Activated CD8-positive, alpha-beta memory T cell treated with anti-CD3 and anti-CD28 coated beads for 36 hours (primary cell): ENCODE measurements around the gene CABP4. TPM values are rescaled to one million over a fixed set of nuclear protein-coding genes. Genes with fewer than 3 reads are reported as not detected.

Source experiments
- CTCF ChIA-PET: fragments of 350-600 bp; sonication (Branson Sonifier 250); formaldehyde crosslinking; loops from one replicate; lab custom pipeline; 2021; ENCODE audit warnings: antibody characterized with exemption; lab: Charles Lee
- POLR2A ChIA-PET: fragments of 350-600 bp; sonication (Branson Sonifier 250); formaldehyde crosslinking; loops from one replicate; lab custom pipeline; 2021; ENCODE audit warnings: antibody characterized with exemption; lab: Charles Lee
- total RNA-seq, 2 experiments: library from RNA; stranded (reverse); gene quantifications; one replicate each; pipeline ENCODE4 v1.2.3, GENCODE V29; 2021

Gene CABP4
- total RNA-seq, 2 experiments from 2014 or later = 0.23 TPM; not detected in 1

GRCh38 chr11:67477344-67478050 is 22.3 kb downstream of the CABP4 start:
- CTCF ChIA-PET = interaction anchor here (1.4 kb wide), 1 partner anchor 12 kb away, joined by 3 read pairs; no protein-coding TSS in a partner anchor
- POLR2A ChIA-PET = interaction anchor here (0.7 kb wide), 1 partner anchor 39 kb away, joined by 12 read pairs; no protein-coding TSS in a partner anchor

DNA sequence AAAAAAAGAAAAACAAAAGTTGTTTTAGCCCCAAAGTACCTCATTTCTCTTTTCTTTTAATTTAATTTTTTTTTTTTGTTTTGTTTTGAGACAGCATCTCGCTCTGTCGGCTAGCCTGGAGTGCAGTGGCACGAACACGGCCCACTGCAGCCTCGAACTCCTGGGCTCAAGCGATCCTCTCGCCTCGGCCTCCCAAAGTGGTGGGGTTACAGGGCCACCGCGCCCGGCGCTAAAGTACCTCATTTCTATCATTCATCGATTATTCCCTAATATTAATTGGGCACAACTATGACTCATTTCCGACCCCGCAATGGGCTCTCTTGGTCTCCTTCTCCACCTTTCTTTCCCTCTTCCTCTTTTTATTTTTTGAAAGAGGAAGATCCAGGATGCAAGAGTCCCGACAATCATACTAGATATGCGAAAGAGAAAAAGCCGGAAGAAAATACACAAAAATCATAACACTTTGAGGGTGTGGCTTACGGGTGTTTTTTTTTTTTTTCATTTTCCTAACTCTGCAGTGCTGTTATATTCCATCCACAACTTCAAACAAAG is 27.2 kb downstream of the CABP4 start:
- CTCF ChIA-PET = interaction anchor here (0.7 to 1.4 kb wide), 4 partner anchors 10 to 43 kb away, joined by 3 to 5 read pairs (median 4); partner anchors contain the start of gene CDK2AP2
- POLR2A ChIA-PET = interaction anchor here (1.1 to 7.0 kb wide), 3 partner anchors 14 to 62 kb away, joined by 4 to 79 read pairs (median 4); partner anchors contain the start of genes PTPRCAP and TMEM134

DNA sequence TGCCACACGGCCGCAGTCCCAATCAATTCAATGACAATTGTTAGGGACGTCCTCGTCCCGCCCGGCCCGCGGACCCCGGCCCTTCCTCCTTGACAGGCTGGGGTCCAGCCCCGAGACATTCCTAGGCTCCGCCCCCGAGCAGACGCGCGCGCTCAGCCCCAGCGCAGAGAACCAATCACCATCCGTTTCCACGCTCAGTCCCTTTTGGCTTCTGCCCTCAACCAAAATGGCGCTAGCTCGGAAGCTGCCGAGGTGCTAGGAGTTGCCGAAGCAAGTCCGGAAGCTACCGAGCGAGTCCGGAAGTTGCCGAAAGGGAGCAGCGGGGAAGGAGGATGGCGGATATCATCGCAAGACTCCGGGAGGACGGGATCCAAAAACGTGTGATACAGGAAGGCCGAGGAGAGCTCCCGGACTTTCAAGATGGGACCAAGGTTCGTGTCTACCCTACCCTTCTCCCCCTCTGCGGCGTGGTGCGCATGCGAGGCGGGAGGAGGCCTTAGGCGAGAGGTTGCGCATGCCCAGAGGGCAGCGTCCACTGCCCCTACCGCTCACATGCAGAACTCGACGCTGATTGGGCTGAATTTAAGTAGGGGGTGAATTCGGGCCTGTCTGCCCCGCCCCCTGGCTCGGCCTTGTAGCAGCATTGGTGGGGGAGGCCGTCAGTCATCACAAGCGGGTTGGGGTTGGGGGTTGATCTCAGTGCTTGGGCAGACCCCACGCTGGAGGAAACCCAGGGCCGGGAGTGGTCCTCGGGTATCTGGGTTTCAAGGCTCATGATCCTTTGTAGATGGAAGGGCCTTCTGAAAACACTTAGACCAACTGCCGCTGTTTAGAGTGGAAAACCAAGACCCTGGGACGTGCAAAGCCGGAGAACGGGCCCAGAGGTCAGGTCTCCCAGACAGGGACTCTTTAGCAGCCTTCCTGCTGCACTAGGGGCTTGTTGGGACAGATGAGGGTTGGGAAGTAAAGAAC is 28.0 kb downstream of the CABP4 start, which contains the start of gene AIP:
AIP (plus strand) TSS at position 200 of the 972 bp plus-strand sequence; CDS start at position 333, 133 bp downstream.
- ChIA-PET CTCF (interaction anchor here (0.7 to 1.5 kb wide), 5 partner anchors 9 to 70 kb away, joined by 3 to 5 read pairs (median 4); partner anchors contain the start of gene CDK2AP2), POLR2A (interaction anchor here (0.6 to 7.0 kb wide), 5 partner anchors 14 to 82 kb away, joined by 4 to 79 read pairs (median 6); partner anchors contain the start of genes PPP1CA, PTPRCAP and TMEM134)

DNA sequence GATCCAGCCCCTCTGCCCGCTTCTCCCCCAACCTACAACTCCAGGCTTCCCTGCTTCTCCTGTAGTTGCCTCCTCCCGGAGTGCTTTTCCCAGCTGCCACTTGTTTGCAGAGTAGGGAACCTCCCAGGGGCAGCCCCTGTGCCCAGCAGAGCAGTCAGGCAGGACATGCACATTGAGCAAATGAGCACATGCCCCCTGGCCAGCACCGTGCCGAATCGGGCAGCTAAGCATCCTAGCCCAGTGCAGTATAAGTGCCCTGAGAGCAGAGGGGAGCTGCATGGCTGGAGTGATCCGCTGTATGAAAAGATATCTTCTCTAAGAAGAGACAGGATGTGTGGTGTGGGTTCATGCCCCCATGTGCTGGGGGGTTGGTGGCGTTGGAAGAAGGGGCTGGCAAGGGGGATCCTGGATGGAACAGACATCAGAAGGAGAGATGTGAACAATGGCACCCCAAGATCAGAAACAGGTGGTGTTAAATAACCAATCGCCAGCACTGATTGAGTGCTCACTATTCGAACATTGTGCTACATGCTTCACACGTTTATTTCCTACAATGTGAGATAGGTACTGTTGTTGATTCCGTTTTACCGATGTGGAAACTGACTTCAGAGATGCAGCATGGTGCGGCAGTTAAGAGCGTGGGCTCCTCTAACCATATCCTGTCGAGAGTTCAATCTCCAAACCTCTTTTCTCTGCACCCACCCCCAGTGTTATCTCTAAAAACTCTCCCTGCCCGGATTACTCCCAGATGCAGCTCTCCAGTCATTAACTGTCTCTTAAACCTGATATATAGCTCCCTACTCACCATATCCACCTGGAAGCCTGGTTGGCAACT is 28.9 kb downstream of the CABP4 start:
- ChIA-PET CTCF (interaction anchor here (1.0 to 1.5 kb wide), 3 partner anchors 8 to 71 kb away, joined by 3 to 5 read pairs (median 5); partner anchors contain the start of gene PTPRCAP), POLR2A (interaction anchor here (0.5 to 7.0 kb wide), 11 partner anchors 16 to 315 kb away, joined by 3 to 79 read pairs (median 4); partner anchors contain the start of genes PPP1CA and PTPRCAP)

GRCh38 chr11:67484847-67485311 is 29.7 kb downstream of the CABP4 start:
- ChIA-PET POLR2A (interaction anchor here (0.7 to 7.0 kb wide), 6 partner anchors 17 to 245 kb away, joined by 3 to 79 read pairs (median 6); partner anchors contain the start of gene PTPRCAP), CTCF (interaction anchor here (0.7 to 1.5 kb wide), 5 partner anchors 14 to 1975 kb away, joined by 3 to 5 read pairs (median 4); partner anchors contain the start of genes PPP1CA and PTPRCAP)

DNA sequence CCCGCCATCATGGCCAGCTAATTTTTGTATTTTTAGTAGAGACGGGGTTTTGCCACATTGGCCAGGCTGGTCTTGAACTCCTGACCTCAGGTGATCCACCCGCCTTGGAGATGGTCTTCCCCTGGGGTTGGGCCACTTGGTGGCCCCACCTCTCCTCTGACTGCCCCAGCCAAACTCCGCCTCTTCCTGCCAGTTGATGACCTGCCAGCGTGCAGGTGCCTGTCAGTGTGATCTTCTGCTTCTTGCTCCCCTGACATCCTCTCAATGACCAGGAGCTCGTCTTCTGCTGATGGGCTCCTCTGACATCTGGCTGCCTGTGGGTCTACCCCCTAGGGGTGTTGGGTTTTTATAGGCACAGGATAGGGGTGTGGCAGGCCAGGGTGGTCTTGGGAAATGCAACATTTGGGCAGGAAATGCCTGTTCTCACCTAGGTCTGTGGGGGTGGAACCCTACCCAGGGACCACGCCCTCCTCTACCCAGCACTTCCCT is 30.8 kb downstream of the CABP4 start:
- POLR2A ChIA-PET = interaction anchor here (0.5 to 7.0 kb wide), 8 partner anchors 16 to 246 kb away, joined by 3 to 79 read pairs (median 4); partner anchors contain the start of genes CORO1B, PPP1CA and PTPRCAP
- CTCF ChIA-PET = interaction anchor here (1.0 kb wide), 1 partner anchor 15 kb away, joined by 4 read pairs; no protein-coding TSS in a partner anchor

DNA sequence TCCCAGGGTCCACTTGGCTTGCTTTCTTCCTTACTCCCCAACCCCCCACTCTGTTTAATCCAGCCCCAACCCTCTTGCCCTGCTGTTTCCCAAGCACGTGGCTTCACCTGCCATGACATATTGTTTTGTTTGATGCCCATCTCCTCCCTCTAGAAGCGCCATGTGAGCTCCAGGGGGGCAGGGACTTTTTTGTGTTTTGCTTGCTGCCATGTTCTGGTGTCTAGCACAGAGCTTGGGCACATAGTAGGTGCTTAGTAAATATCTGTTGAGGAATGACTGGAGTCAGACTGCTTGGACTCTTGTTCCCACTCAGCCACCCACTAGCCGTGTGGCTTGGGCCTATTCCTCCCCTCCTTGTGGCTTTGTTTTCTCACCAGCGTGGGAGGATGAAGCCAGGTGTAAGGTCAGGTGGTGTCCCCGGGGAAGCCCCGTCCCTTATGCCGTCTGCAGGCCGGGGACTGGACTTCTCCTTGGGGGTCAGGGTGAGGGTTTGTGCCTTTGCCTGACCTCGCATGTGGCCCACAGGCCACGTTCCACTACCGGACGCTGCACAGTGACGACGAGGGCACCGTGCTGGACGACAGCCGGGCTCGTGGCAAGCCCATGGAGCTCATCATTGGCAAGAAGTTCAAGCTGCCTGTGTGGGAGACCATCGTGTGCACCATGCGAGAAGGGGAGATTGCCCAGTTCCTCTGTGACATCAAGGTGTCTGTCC is 31.5 kb downstream of the CABP4 start:
- CTCF ChIA-PET = interaction anchor here (0.6 to 1.9 kb wide), 5 partner anchors 14 to 111 kb away, joined by 3 to 5 read pairs (median 4); partner anchors contain the start of genes PITPNM1 and PPP1CA
- POLR2A ChIA-PET = interaction anchor here (0.8 to 7.0 kb wide), 7 partner anchors 17 to 95 kb away, joined by 3 to 79 read pairs (median 5); partner anchors contain the start of genes PPP1CA, PTPRCAP and RAD9A

GRCh38 chr11:67489203-67489884 is 34.2 kb downstream of the CABP4 start:
- POLR2A ChIA-PET = interaction anchor here (7.0 kb wide), 1 partner anchor 53 kb away, joined by 79 read pairs; the partner anchor contains the start of gene PTPRCAP
- CTCF ChIA-PET = interaction anchor here (0.6 to 0.9 kb wide), 4 partner anchors 11 to 1601 kb away, joined by 3 read pairs; partner anchors contain the start of genes FIBP and PITPNM1

- POLR2A ChIA-PET = interaction anchor here (2.1 kb wide), 1 partner anchor 15 kb away, joined by 6 read pairs; the partner anchor contains the start of gene PITPNM1
Measured at GRCh38 chr11:67489885-67490726, 35.0 kb downstream of the CABP4 start.

GRCh38 chr11:67490727-67491065 is 35.5 kb downstream of the CABP4 start:
- ChIA-PET CTCF (interaction anchor here (0.8 to 0.9 kb wide), 2 partner anchors 21 to 25 kb away, joined by 3 read pairs; partner anchors contain the start of gene TMEM134), POLR2A (interaction anchor here (2.1 kb wide), 1 partner anchor 15 kb away, joined by 6 read pairs; the partner anchor contains the start of gene PITPNM1)

More at GRCh38 chr11:67489885-67490726, 35.0 kb downstream of the CABP4 start:
- CTCF ChIA-PET = interaction anchor here (0.6 to 0.9 kb wide), 4 partner anchors 11 to 1602 kb away, joined by 3 read pairs; partner anchors contain the start of genes FIBP and TMEM134

- ChIA-PET CTCF (interaction anchor here (0.8 to 1.3 kb wide), 2 partner anchors 8 to 22 kb away, joined by 3 to 5 read pairs; partner anchors contain the start of genes AIP and TMEM134), POLR2A (interaction anchor here (0.7 to 2.1 kb wide), 3 partner anchors 14 to 71 kb away, joined by 3 to 6 read pairs (median 4); partner anchors contain the start of gene PITPNM1)
Measured at GRCh38 chr11:67491276-67492068, 36.3 kb downstream of the CABP4 start.

DNA sequence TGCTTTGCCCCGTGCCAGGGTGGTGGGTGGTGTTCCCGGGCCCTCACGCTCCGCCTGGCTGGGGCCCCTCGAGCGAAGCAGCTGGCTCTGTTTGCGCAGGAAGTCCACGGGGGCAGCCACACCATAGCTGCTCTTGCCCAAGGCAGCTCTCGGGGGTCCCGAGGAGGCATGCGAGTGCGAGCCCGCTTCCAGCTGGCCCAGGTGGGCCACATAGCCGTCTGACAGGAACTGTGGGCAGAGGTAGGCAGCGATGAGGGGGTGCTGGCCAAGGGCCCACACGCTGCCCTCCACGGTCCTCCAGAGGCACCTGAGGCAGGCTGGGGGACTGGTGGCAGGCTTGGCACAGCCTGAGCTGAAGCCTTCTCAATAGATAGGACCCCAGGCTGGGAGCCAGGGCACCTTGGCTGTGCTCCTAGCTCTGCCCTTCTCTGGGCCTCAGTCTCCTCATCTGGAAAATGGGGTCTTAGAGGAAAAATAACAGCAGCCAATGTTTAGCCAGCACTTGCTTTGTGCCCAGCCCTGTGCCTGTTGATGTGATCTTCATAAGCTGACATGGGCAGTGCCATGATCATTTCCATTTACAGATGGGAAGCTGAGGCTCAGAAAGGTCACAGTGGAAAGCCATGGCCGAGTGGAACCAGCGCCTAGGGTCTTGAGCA is 37.0 kb downstream of the CABP4 start:
- ChIA-PET POLR2A (interaction anchor here (0.7 to 1.0 kb wide), 2 partner anchors 71 to 72 kb away, joined by 3 to 4 read pairs; no protein-coding TSS in a partner anchor), CTCF (interaction anchor here (1.0 to 1.3 kb wide), 2 partner anchors 9 to 136 kb away, joined by 3 to 5 read pairs; partner anchors contain the start of gene AIP)
